ENCODE measurements around the gene CADM2.

CADM2 gene

GRCh38 chr3:84967767-84968581 is 9.2 kb downstream of the CADM2 start:
- no peak for TF ChIP-seq CTCF (conservative IDR thresholded peaks at IDR 0.05; ENCODE audit: low read depth, low read length)
- H3K4me3 ChIP-seq (ENCODE audit: low read depth, low read length) = no peak overlapping the region
- DNase-seq (ENCODE audit: low read depth) = peak; percentile 63

DNA sequence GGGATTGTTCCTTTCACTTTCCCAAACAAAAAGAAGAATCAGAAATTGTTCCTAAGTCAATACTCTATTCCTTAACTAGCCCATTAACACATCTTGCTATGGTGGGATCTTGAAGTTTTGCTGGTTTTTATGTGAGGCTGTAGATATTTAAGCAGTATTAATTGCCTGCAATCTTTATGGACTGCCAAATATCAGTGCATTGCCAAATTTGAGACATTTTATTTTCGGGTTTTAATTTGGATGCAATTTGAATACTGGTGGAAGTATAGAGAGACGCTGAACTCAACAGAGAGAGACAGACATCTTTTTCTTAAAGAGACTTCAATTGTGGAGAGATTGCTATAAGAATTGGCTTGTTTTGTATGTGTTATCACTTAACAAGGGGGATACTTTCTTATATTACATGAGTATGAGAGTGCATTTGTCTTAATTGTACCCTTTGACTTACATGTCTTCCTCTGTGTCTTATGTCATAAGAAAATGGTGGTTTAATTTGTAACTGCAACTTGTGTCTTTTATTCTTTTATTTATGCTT is 10.0 kb downstream of the CADM2 start:
- DNase-seq (ENCODE audit: low read depth) = no peak
- no peak overlapping the region for H3K4me3 ChIP-seq (ENCODE audit: low read depth, low read length)

DNA sequence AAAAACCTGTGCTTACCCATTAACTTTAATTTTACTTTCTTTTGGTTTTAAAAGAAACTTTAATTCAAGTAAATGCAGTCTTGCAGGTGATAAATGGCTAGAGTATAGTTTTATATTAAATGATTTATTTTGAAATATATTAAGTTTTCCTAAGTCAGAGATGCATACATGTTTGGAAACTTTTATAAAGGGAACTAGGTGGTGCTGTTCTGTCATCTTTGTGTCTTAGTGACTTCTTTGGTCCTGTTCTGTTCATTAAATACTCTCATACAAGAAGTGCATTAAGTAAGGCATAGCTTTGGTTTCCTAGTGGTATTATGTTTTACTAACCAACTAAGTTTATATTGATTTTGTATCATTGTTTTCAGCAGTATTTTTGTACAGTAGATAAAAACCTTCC is 15.6 kb downstream of the CADM2 start:
- TF ChIP-seq CTCF (conservative IDR thresholded peaks at IDR 0.05; ENCODE audit: low read depth, low read length) = peak; percentile 33
- H3K4me3 ChIP-seq (ENCODE audit: low read depth, low read length) = no peak overlapping the region
- peak; percentile 50 for DNase-seq (ENCODE audit: low read depth)

More for the DNA sequence above, 10.0 kb downstream of the CADM2 start:
- TF ChIP-seq CTCF (conservative IDR thresholded peaks at IDR 0.05; ENCODE audit: low read depth, low read length) = no peak

DNA sequence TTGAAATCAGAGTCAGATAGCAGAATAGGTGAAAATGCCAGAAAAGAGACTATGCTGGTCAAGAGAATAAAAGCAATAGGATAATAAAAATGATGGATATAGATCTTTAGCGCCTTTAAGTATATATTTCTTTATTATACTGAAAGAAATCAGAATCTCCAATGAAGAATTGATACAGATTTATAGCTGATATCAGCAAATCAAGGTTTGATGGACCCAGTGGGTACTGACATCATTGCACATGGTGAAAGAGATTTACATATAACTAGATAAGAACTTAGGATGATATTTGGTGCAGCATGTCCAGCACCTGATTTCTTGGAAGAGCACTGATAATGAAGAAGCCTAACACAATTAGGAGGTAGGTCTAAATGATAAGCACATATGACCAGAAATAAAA is 18.2 kb downstream of the CADM2 start:
- no peak for TF ChIP-seq CTCF (conservative IDR thresholded peaks at IDR 0.05; ENCODE audit: low read depth, low read length)
- no peak overlapping the region for H3K4me3 ChIP-seq (ENCODE audit: low read depth, low read length)
- DNase-seq (ENCODE audit: low read depth) = no peak

DNA sequence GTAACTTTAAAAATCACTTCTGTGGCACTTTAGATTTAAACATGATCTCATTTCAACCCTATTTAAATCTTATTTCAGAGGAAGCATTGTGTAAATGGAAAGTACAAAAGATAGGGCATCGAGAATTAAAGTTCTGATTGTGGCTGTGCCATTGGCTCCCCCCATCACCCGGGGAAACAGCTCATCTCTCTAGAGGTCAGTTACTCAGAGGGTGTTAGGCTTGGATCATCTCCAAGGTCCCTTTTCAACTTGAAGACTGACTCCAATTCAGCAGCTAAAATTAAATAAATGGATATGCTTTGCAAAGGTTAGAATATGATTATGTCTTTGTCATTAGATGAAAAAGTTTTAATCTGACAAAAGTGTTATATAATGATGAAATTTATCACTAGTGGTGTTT is 20.1 kb downstream of the CADM2 start:
- peak; percentile 21 for DNase-seq (ENCODE audit: low read depth)
- no peak overlapping the region for H3K4me3 ChIP-seq (ENCODE audit: low read depth, low read length)
- no peak for TF ChIP-seq CTCF (conservative IDR thresholded peaks at IDR 0.05; ENCODE audit: low read depth, low read length)

DNA sequence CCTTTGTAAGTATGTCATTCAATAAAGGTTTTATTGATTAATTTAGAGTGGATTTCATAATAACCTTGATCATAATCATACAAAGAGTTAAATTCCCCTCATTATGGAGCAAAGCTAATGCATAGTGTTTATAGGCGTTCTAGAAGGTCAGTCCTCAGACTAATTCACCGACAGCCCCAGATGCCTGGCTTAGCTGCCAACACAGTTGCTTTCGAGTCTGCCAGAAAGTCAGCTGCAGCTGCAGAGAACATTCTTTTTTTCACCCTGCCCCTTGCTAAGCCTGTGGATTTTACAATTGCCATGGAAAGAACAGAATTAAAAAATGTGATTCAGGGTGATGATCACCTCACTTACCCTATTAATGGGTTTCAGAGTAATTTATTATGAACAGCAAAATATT is 21.2 kb downstream of the CADM2 start:
- TF ChIP-seq CTCF (conservative IDR thresholded peaks at IDR 0.05; ENCODE audit: low read depth, low read length) = no peak
- peak; percentile 44 for DNase-seq (ENCODE audit: low read depth)
- no peak overlapping the region for H3K4me3 ChIP-seq (ENCODE audit: low read depth, low read length)

DNA sequence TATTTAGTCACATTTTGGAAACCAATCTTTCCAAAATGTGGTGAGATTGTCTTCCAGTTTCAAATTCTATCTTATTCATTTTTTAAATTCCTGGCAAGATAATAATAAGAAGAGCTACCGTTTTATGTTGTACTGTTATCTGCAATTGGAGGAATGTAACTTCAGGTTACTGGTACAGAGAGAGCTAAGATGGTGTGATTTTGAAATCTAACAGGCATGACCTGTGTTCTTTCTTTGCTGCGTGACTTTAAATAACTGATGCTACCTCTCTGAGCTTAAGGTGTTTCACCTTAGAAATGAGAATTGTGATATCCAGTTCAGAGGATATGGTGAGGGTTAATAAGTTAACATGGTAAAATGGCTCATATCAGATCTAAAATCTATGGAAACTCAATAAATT is 21.7 kb downstream of the CADM2 start:
- H3K4me3 ChIP-seq (ENCODE audit: low read depth, low read length) = no peak overlapping the region
- DNase-seq (ENCODE audit: low read depth) = peak; percentile 11
- no peak for TF ChIP-seq CTCF (conservative IDR thresholded peaks at IDR 0.05; ENCODE audit: low read depth, low read length)

Measured in choroid plexus epithelial cell (primary cell).